GM19324 (cell line): ENCODE data around the gene NECTIN4.
"Not testable (repeated sequence)": the region's sequence is repeated elsewhere in the genome, so short reads cannot be mapped to it uniquely, and the experiment has no call there.

ENCODE experiments used
- ATAC-seq: cut with Tn5 transposase; IDR thresholded peaks from one replicate; pipeline ENCODE4 v1.9.1; 2021; ENCODE audit warnings: mild to moderate bottlenecking, moderate library complexity; ENCODE audit not compliant: unreplicated experiment, low FRiP score

NECTIN4 gene

GRCh38 chr1:161033751-161034150 is 55.6 kb downstream of the NECTIN4 start:
- ATAC-seq: no peak

- ATAC-seq: no peak
These were observed 56.9 kb downstream of the NECTIN4 start for GRCh38 chr1:161032409-161032808.

GRCh38 chr1:161031874-161032273 is 57.5 kb downstream of the NECTIN4 start:
- ATAC-seq: no peak

GRCh38 chr1:161029466-161029865 is 59.9 kb downstream of the NECTIN4 start:
- ATAC-seq: not testable (repeated sequence)

GRCh38 chr1:161026954-161027353 is 62.4 kb downstream of the NECTIN4 start:
- not testable (repeated sequence) for ATAC-seq

- not testable (repeated sequence) for ATAC-seq
These were observed 66.9 kb downstream of the NECTIN4 start for GRCh38 chr1:161022432-161022831.

- no peak for ATAC-seq
These were observed 67.4 kb downstream of the NECTIN4 start for GRCh38 chr1:161021970-161022353.

- peak; percentile 85 for ATAC-seq
These were observed 68.0 kb downstream of the NECTIN4 start for GRCh38 chr1:161021165-161021969.
